ENCODE results near the gene CATSPER4.
"Not testable (repeated sequence)": the region's sequence is repeated elsewhere in the genome, so short reads cannot be mapped to it uniquely, and the experiment has no call there.

The CATSPER4 gene

DNA sequence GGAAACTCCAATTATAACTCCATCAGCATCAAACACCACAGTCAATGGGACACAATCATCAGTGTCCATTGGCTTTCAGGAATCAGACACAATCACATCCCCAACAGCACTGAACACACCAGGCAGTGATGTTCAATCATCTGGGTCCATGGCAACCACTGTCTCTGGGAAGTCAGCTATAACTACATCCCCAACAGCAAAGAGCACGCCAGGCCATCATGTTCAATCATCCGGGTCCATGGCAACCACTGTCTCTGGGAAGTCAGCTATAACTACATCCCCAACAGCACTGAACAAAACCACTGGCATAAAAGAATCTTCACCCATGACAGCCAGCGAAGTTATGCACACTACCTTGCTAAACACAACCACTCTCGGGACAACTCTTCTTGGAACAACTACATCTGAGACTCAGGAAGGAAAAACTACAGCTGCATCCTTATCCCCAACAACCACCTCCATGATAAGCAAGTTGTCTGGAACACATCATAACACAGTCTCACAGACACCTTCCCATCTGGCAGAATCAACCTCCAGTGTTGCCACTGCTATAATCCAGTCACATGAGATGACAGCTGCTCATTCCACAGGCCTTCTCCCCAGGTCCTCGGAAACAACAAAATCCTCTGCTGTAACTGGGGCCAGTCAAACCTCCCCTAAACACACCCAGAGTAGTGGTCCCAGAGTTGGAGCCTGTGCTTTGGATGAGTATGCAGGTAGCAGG, 19.9 kb downstream of the CATSPER4 start:
- Histone ChIP-seq H3K36me3 (ENCODE audit: control insufficient read depth, insufficient read depth, low read length, severe bottlenecking) (no peaks in the 10 kb centered on the region), H3K27me3 (replicated peaks; ENCODE audit: control insufficient read depth, insufficient read depth, low read length) (peaks cover 29% of the 10 kb centered on the region), H3K4me1 (ENCODE audit: control insufficient read depth, insufficient read depth, low read length) (no peaks in the 10 kb centered on the region), H3K9ac (ENCODE audit: low read length) (no peak overlapping the region), H3K9me3 (ENCODE audit: control insufficient read depth, low read length) (no peaks in the 10 kb centered on the region), H3K4me3 (ENCODE audit: low read length) (no peak overlapping the region)
- DNase-seq (ENCODE audit: low read depth): no peak

DNA sequence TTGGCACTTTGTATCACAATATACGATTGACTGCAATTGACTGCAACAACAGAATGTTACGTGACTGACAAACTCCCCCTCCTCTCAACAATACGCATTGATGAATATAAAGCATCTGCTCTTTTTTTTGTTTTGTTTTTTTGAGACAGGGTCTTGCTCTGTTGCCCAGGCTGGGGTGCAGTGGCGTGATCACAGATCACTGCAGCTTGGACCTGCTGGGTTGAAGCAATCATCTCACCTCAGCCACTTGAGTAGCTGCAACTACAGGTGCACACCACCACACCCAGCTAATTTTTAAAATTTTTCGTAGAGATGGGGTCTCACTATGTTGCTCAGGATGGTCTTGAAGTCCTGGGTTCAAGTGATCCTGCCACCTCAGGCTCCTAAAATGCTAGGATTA, 22.3 kb downstream of the CATSPER4 start:
- no peaks in the 10 kb centered on the region for H3K36me3 ChIP-seq (ENCODE audit: control insufficient read depth, insufficient read depth, low read length, severe bottlenecking)
- peaks cover 46% of the 10 kb centered on the region for H3K27me3 ChIP-seq (replicated peaks; ENCODE audit: control insufficient read depth, insufficient read depth, low read length)
- no peak for DNase-seq (ENCODE audit: low read depth)
- no peaks in the 10 kb centered on the region for H3K4me1 ChIP-seq (ENCODE audit: control insufficient read depth, insufficient read depth, low read length)
- H3K4me3 ChIP-seq (ENCODE audit: low read length): no peak overlapping the region
- no peaks in the 10 kb centered on the region for H3K9me3 ChIP-seq (ENCODE audit: control insufficient read depth, low read length)
- no peak overlapping the region for H3K9ac ChIP-seq (ENCODE audit: low read length)

DNA sequence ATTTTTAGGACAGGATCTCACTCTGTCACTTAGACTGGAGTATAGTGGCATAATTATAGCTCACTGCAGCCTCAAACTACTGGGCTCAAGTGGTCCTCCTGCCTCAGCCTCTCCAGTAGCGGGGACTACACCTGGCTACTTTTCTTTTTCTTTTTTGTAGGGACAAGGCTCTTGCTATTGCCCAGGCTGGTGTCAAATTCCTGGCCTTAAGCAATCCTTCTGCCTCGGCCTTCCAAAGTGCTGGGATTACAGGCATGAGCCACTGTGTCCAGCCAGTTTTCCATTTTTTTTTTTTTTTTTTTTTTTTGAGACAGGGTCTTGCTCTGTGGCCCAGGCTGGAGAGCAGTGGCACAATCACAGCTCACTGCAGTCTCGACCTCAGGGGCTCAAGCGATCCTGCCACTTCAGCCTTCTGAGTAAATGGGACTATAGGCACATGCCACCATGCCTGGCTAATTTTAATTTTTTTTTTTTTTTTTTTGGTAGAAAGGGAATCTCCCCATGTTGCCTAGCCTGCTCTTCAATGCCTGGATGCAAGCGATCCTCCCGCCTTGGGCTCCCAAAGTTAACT, 23.0 kb downstream of the CATSPER4 start:
- peaks cover 43% of the 10 kb centered on the region for H3K27me3 ChIP-seq (replicated peaks; ENCODE audit: control insufficient read depth, insufficient read depth, low read length)
- H3K4me3 ChIP-seq (ENCODE audit: low read length): no peak overlapping the region
- H3K9ac ChIP-seq (ENCODE audit: low read length): no peak overlapping the region
- DNase-seq (ENCODE audit: low read depth): no peak
- no peaks in the 10 kb centered on the region for H3K36me3 ChIP-seq (ENCODE audit: control insufficient read depth, insufficient read depth, low read length, severe bottlenecking)
- no peaks in the 10 kb centered on the region for H3K9me3 ChIP-seq (ENCODE audit: control insufficient read depth, low read length)
- H3K4me1 ChIP-seq (ENCODE audit: control insufficient read depth, insufficient read depth, low read length): no peaks in the 10 kb centered on the region

DNA sequence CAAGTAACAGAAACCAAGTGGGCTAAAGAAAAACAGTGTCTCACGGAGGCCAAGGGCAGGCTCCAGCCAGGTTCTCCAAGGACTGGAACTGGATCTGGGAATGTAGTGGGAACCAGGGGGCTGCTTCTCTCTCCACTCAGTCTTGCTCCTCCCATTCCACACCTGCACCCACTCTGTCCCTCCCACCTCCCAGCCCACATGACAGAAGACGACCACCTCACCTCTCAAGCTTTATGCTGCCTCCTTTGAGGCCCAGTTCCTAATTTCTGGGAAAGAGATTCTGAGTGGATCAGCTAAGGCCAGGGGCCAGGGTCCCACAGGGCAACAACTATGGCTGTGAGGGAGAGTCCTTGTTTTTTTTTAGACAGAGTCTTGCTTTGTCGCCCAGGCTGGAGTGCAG, 24.8 kb downstream of the CATSPER4 start:
- Histone ChIP-seq H3K9me3 (ENCODE audit: control insufficient read depth, low read length) (no peaks in the 10 kb centered on the region), H3K4me1 (ENCODE audit: control insufficient read depth, insufficient read depth, low read length) (no peaks in the 10 kb centered on the region), H3K4me3 (ENCODE audit: low read length) (no peak overlapping the region)

DNA sequence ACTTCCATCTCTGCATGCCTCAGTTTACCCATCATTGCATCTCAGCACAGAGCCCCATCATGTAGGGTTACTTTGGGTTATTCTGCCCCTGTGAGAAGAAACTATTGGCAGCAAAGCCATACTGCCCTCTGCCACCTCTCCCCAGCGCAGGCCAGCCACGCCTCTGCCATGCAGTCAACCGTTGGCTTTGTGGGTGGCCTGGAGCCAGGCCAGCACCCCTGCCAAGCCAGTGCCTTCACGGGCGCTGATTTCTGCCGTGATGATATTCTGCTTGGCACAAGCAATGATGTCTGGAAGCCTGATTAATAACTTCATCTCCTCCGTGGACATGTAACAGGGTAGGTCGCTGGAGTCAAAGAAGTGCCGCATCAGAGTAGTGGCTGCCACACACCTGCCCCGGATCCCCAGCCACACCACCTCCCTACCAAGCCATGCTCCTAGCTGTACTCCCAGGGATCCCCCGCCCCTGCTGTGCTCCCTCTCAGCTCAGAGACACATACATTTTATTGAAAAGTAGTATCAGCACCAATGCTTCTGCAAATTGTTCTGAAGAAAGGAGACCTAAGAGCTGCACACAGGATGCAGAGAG, 28.6 kb downstream of the CATSPER4 start:
- no peaks in the 10 kb centered on the region for H3K9me3 ChIP-seq (ENCODE audit: control insufficient read depth, low read length)
- H3K36me3 ChIP-seq (ENCODE audit: control insufficient read depth, insufficient read depth, low read length, severe bottlenecking): no peaks in the 10 kb centered on the region
- DNase-seq (ENCODE audit: low read depth): no peak
- H3K4me3 ChIP-seq (ENCODE audit: low read length): no peak overlapping the region
- H3K9ac ChIP-seq (ENCODE audit: low read length): no peak overlapping the region
- H3K4me1 ChIP-seq (ENCODE audit: control insufficient read depth, insufficient read depth, low read length): no peaks in the 10 kb centered on the region
- H3K27me3 ChIP-seq (replicated peaks; ENCODE audit: control insufficient read depth, insufficient read depth, low read length): peaks cover 46% of the 10 kb centered on the region

More for the DNA sequence above, 24.8 kb downstream of the CATSPER4 start:
- no peaks in the 10 kb centered on the region for H3K36me3 ChIP-seq (ENCODE audit: control insufficient read depth, insufficient read depth, low read length, severe bottlenecking)
- H3K27me3 ChIP-seq (replicated peaks; ENCODE audit: control insufficient read depth, insufficient read depth, low read length): peaks cover 43% of the 10 kb centered on the region
- DNase-seq (ENCODE audit: low read depth): no peak
- no peak overlapping the region for H3K9ac ChIP-seq (ENCODE audit: low read length)

DNA sequence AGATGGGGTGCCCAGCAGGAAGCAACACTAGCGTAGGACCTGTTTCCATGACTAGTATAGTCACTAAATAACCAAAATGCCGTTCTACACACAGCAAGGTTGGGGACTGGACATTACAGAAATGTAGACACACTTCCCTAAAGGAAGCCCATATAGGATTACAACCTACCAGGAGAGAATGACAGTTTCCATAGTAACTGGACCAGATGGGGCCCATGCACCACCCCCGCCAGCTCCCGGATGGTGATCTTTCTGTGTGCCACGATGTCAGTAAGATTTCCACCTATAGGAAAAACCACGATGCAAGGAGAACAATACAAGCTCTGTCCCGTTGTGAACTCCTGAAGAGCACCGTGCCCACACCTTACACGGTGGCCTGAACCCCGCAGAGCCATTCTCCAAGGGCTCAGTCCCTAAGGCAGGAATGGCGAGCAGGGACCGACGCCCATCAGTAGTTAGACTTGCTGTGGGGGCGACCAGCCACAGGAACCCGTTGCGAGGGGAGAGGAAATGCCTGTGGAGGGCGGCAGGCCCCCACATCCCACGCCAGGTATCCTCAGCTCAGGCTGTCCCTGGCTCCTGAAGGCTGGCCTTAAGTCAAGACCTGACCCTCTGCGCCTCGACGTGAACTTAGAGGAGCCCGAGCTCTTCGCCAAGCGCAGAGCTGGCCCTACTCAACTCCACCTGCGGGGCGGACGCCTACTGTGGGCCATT, 30.0 kb downstream of the CATSPER4 start:
- H3K4me1 ChIP-seq (ENCODE audit: control insufficient read depth, insufficient read depth, low read length): peaks cover under 1% of the 10 kb centered on the region
- no peak for DNase-seq (ENCODE audit: low read depth)
- peaks cover 53% of the 10 kb centered on the region for H3K27me3 ChIP-seq (replicated peaks; ENCODE audit: control insufficient read depth, insufficient read depth, low read length)
- H3K36me3 ChIP-seq (ENCODE audit: control insufficient read depth, insufficient read depth, low read length, severe bottlenecking): no peaks in the 10 kb centered on the region
- no peak overlapping the region for H3K4me3 ChIP-seq (ENCODE audit: low read length)
- H3K9ac ChIP-seq (ENCODE audit: low read length): no peak overlapping the region
- no peaks in the 10 kb centered on the region for H3K9me3 ChIP-seq (ENCODE audit: control insufficient read depth, low read length)

DNA sequence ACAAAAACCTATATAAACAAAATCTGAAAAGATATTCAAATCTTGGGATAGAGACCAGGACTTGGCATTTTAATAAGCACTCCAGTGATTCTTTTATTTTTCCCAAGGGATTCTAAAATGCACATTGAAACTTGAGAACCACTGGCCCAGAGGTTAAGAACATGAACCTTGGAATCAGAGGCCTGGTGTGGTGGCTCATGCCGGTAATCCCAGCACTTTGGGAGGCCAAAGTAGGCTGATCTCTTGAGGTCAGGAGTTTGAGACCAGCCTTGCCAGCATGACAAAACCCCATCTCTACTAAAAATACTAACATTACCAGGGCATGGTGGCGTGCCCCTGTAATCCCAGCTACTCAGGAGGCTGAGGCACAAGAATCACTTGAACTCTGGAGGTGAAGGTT, 30.7 kb downstream of the CATSPER4 start:
- H3K9ac ChIP-seq (ENCODE audit: low read length): no peak overlapping the region
- H3K9me3 ChIP-seq (ENCODE audit: control insufficient read depth, low read length): no peaks in the 10 kb centered on the region
- no peak overlapping the region for H3K4me3 ChIP-seq (ENCODE audit: low read length)
- H3K4me1 ChIP-seq (ENCODE audit: control insufficient read depth, insufficient read depth, low read length): peaks cover 4% of the 10 kb centered on the region
- DNase-seq (ENCODE audit: low read depth): no peak
- peaks cover 54% of the 10 kb centered on the region for H3K27me3 ChIP-seq (replicated peaks; ENCODE audit: control insufficient read depth, insufficient read depth, low read length)
- no peaks in the 10 kb centered on the region for H3K36me3 ChIP-seq (ENCODE audit: control insufficient read depth, insufficient read depth, low read length, severe bottlenecking)

DNA sequence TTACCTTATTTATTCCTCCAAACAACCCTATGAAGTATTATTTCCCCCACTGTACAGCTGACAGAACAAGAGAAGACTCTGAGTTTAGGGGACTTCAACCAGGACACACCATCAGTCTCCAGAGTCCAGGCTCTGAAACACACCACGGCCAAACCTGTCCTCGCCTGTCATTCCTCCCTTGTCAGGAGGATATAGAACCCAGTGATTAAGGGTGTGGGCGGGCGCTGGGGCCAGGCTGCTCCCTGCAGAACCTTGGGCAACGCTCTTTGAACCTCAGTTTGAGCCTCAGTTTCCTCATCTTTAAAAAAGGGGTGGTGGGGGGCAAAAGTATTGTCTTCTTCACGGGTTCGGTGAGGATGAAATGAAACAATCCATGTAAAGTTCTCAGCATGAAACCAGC, 34.2 kb downstream of the CATSPER4 start:
- H3K9ac ChIP-seq (ENCODE audit: low read length): no peak overlapping the region
- no peaks in the 10 kb centered on the region for H3K36me3 ChIP-seq (ENCODE audit: control insufficient read depth, insufficient read depth, low read length, severe bottlenecking)
- H3K27me3 ChIP-seq (replicated peaks; ENCODE audit: control insufficient read depth, insufficient read depth, low read length): peaks cover 52% of the 10 kb centered on the region
- H3K4me3 ChIP-seq (ENCODE audit: low read length): no peak overlapping the region
- no peak for DNase-seq (ENCODE audit: low read depth)
- peaks cover 4% of the 10 kb centered on the region for H3K4me1 ChIP-seq (ENCODE audit: control insufficient read depth, insufficient read depth, low read length)
- no peaks in the 10 kb centered on the region for H3K9me3 ChIP-seq (ENCODE audit: control insufficient read depth, low read length)

DNA sequence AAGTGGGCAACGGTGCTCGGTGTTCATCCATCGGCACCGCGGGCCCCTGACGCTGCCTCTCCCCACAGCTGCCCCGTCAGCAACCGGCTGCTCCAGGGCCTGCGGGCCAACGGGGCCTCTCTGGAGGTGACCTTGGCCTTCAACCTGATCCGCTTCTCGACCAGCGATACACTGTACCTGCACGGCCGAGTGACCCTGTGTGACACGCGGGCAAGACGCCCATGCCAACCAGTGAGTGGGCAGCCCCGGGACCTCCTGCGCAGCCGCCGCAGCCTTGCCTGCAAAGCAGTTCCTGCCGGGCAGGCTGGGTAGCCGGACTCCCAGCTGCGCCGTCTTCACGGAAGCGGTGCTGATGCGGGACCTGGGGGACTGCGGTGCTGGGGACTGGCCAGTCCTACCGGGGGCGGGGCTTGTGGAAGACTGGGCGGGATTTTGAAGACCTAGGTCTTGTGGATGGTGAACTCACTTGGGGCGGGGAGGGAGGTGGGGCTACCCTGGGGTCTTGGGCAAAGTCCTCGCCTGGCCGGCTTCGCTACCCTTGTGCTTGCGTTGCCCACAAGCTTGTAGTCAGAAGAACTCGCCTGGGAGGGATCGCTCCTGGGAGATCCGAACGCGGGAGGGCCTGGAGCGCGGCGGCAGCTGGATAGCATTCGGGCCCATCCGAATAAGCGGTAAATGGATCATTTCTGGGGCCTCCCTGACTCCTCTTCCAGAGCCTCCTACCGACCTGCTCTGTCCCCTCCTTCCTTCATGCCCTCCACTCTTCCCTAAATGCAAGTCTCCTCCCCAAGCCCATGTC, 34.8 kb downstream of the CATSPER4 start:
- Histone ChIP-seq H3K4me3 (ENCODE audit: low read length) (peak overlapping the region; percentile 62), H3K36me3 (ENCODE audit: control insufficient read depth, insufficient read depth, low read length, severe bottlenecking) (no peaks in the 10 kb centered on the region), H3K9me3 (ENCODE audit: control insufficient read depth, low read length) (no peaks in the 10 kb centered on the region), H3K9ac (ENCODE audit: low read length) (no peak overlapping the region), H3K27me3 (replicated peaks; ENCODE audit: control insufficient read depth, insufficient read depth, low read length) (peaks cover 50% of the 10 kb centered on the region), H3K4me1 (ENCODE audit: control insufficient read depth, insufficient read depth, low read length) (peaks cover 4% of the 10 kb centered on the region)
- DNase-seq (ENCODE audit: low read depth): peak; percentile 41

DNA sequence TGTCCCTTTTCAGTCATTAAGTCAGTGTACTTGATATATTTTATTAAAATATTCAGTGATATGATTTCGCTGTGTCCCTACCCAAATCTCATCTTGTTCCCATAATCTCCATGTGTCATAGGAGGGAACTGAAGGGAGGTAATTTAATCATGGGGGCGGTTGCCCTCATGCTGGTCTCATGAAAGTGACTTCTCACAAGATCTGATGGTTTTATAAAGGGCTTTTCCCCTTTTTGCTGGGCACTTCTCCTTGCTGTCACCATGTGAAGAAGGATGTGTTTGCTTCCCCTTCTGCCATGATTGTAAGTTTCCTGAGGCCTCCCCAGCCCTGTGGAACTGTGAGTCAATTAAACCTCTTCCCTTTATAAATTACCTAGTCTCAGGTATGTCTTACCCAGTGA, 40.3 kb downstream of the CATSPER4 start:
- not testable (repeated sequence) for H3K9me3 ChIP-seq (ENCODE audit: control insufficient read depth, low read length); DNase-seq (ENCODE audit: low read depth); H3K9ac ChIP-seq (ENCODE audit: low read length); H3K4me3 ChIP-seq (ENCODE audit: low read length); H3K4me1 ChIP-seq (ENCODE audit: control insufficient read depth, insufficient read depth, low read length); H3K36me3 ChIP-seq (ENCODE audit: control insufficient read depth, insufficient read depth, low read length, severe bottlenecking)
- H3K27me3 ChIP-seq (replicated peaks; ENCODE audit: control insufficient read depth, insufficient read depth, low read length): peaks cover 18% of the 10 kb centered on the region

Measured in adipocyte (in vitro differentiated cells).